Measurements from ENCODE around the gene SLC25A22.

DNA sequence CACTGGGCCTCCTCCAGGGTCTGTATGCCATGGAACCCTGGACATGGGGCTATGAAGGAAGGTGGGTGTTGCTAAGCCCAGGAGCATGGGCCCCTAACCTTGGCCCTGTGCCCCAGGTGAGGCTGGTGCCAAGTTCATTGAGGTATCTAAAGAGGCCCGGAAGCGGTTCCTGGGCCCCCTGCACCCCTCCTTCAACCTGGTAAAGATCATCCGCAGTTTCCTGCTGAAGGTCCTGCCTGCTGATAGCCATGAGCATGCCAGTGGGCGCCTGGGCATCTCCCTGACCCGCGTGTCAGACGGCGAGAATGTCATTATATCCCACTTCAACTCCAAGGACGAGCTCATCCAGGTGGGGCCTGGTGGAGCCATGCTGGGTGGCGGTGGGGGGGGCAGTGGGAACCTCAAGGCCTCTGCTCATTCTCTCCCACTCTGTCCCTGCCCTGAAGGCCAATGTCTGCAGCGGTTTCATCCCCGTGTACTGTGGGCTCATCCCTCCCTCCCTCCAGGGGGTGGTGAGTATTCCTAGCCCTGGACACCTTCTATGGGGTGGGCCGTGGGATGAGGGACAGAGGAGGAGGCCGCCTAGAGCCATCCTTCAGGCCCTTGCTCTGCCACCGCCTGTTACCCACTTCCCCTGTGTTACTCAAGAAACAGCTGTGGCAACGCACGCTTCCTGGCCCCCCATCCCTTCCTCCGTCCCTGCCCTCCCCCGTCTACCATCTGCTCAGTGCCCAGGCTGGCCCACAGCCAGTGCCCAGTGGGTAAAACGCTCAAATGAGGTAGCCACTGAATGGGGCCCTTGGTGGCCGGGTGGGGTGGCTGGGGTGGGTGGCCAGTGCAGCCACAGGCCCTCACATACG, 23.7 kb upstream of the SLC25A22 start:
- TF ChIP-seq, protein P1, sequence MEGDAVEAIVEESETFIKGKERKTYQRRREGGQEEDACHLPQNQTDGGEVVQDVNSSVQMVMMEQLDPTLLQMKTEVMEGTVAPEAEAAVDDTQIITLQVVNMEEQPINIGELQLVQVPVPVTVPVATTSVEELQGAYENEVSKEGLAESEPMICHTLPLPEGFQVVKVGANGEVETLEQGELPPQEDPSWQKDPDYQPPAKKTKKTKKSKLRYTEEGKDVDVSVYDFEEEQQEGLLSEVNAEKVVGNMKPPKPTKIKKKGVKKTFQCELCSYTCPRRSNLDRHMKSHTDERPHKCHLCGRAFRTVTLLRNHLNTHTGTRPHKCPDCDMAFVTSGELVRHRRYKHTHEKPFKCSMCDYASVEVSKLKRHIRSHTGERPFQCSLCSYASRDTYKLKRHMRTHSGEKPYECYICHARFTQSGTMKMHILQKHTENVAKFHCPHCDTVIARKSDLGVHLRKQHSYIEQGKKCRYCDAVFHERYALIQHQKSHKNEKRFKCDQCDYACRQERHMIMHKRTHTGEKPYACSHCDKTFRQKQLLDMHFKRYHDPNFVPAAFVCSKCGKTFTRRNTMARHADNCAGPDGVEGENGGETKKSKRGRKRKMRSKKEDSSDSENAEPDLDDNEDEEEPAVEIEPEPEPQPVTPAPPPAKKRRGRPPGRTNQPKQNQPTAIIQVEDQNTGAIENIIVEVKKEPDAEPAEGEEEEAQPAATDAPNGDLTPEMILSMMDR (IDR thresholded peaks at IDR 0.05; ENCODE audit: insufficient read depth, low read length, poor library complexity, severe bottlenecking) = no peak
- no peak for TF ChIP-seq EZH2phosphoT487 (conservative IDR thresholded peaks at IDR 0.05; ENCODE audit: low read length)
